CD4-positive, alpha-beta T cell treated with Interleukin-12 subunit alpha and Interleukin-12 subunit beta, for 1 hour (primary cell): ENCODE data around the gene CIDEB.
"Not testable (repeated sequence)": the region's sequence is repeated elsewhere in the genome, so short reads cannot be mapped to it uniquely, and the experiment has no call there.

Experiments used
- DNase-seq: peaks from one replicate; pipeline ENCODE4 v3.0.0-alpha.2; 2020

Gene CIDEB

GRCh38 chr14:24307575-24308341 lies at the start of gene CIDEB:
CIDEB (minus strand) TSS chr14:24307977; CDS start chr14:24307858, 119 bp downstream.
- DNase-seq: peak; percentile 74

GRCh38 chr14:24356208-24356607 lies 48.4 kb upstream of the CIDEB start:
- DNase-seq: no peak

GRCh38 chr14:24355009-24355408 lies 47.2 kb upstream of the CIDEB start:
- DNase-seq: no peak

GRCh38 chr14:24354482-24354825 lies 46.7 kb upstream of the CIDEB start:
- not testable (repeated sequence) for DNase-seq

GRCh38 chr14:24353559-24354481 lies 46.0 kb upstream of the CIDEB start:
- DNase-seq: no peak

- no peak for DNase-seq
These were observed 43.7 kb upstream of the CIDEB start for GRCh38 chr14:24351517-24351916.

- no peak for DNase-seq
These were observed 42.0 kb upstream of the CIDEB start for GRCh38 chr14:24349742-24350141.

- DNase-seq: no peak
These were observed 40.4 kb upstream of the CIDEB start for GRCh38 chr14:24348186-24348585.

GRCh38 chr14:24347134-24347533 lies 39.4 kb upstream of the CIDEB start:
- DNase-seq: no peak

- no peak for DNase-seq
These were observed 36.3 kb upstream of the CIDEB start for GRCh38 chr14:24343795-24344660.

GRCh38 chr14:24342889-24343288 lies 35.1 kb upstream of the CIDEB start:
- DNase-seq: no peak

- no peak for DNase-seq
These were observed 32.8 kb upstream of the CIDEB start for GRCh38 chr14:24340606-24341005.

GRCh38 chr14:24339284-24340151 lies 31.7 kb upstream of the CIDEB start, which contains the start of gene RIPK3:
RIPK3 (minus strand) TSS chr14:24339991; CDS start chr14:24339826, 165 bp downstream.
- DNase-seq: peak; percentile 67

- no peak for DNase-seq
These were observed 31.1 kb upstream of the CIDEB start for GRCh38 chr14:24338843-24339242.

- DNase-seq: no peak
These were observed 30.0 kb upstream of the CIDEB start for GRCh38 chr14:24337824-24338175.

GRCh38 chr14:24337144-24337823 lies 29.5 kb upstream of the CIDEB start:
- DNase-seq: no peak

GRCh38 chr14:24335461-24336171 lies 27.8 kb upstream of the CIDEB start:
- no peak for DNase-seq

- DNase-seq: no peak
These were observed 26.9 kb upstream of the CIDEB start, which contains the start of gene ADCY4 for GRCh38 chr14:24334431-24335291. ADCY4 (minus strand) TSS chr14:24335071; CDS start chr14:24334652, 419 bp downstream.

GRCh38 chr14:24332268-24332993 lies 24.7 kb upstream of the CIDEB start:
- DNase-seq: peak; percentile 92
